Effector memory CD8-positive, alpha-beta T cell (primary cell): ENCODE data around the gene CHKA.
A peak's percentile ranks its signal among the peaks of the same experiment; 100 is the strongest.

ENCODE experiments used
- ATAC-seq: fragments of 150-1000 bp; cut with Tn5 transposase; replicated peaks from 2 replicates; pipeline ENCODE4 v1.10.0; 2021; ENCODE audit warnings: mild to moderate bottlenecking, moderate library complexity
- DNase-seq, 3 experiments: peaks; one replicate each; pipeline ENCODE4 v3.0.0; 2021
- H3K27ac Mint-ChIP-seq, 2 donors: one replicate each; pipeline ENCODE4 v1.8.0; 2022; ENCODE audit warnings: mild to moderate bottlenecking in 2 of 2, mixed read lengths in 2 of 2, moderate library complexity in 2 of 2
- H3K27me3 Mint-ChIP-seq, 2 donors: one replicate each; pipeline ENCODE4 v1.8.0; 2022; ENCODE audit warnings: mixed read lengths in 2 of 2
- H3K36me3 Mint-ChIP-seq: one replicate; pipeline ENCODE4 v1.8.0; 2022; ENCODE audit warnings: mild to moderate bottlenecking, moderate library complexity, mixed read lengths; ENCODE audit not compliant: insufficient read depth
- H3K4me1 Mint-ChIP-seq, 2 donors: one replicate each; pipeline ENCODE4 v1.8.0; 2022; ENCODE audit warnings: low read depth in 2 of 2, mixed read lengths in 2 of 2
- H3K4me3 Mint-ChIP-seq, 2 donors: one replicate each; pipeline ENCODE4 v1.8.0; 2022; ENCODE audit warnings: mild to moderate bottlenecking in 2 of 2, mixed read lengths in 2 of 2, moderate library complexity in 2 of 2
- H3K9me3 Mint-ChIP-seq, 2 donors: one replicate each; pipeline ENCODE4 v1.8.0; 2022; ENCODE audit warnings: mixed read lengths in 2 of 2

The CHKA gene

GRCh38 chr11:68090706-68091105, 30.5 kb downstream of the CHKA start:
- Mint-ChIP-seq H3K4me3 (no peak overlapping the region), H3K4me1 (no peaks in the 10 kb centered on the region), H3K36me3 (no peaks in the 10 kb centered on the region), H3K27ac (no peak overlapping the region), H3K27me3 (no peaks in the 10 kb centered on the region), H3K9me3 (no peaks in the 10 kb centered on the region)
- ATAC-seq (no peak), DNase-seq (no peak)

GRCh38 chr11:68090287-68090686, 30.9 kb downstream of the CHKA start:
- no peak overlapping the region for H3K4me3 Mint-ChIP-seq
- no peak for ATAC-seq

GRCh38 chr11:68089679-68090078, 31.5 kb downstream of the CHKA start:
- no peak overlapping the region for H3K27ac Mint-ChIP-seq

More at GRCh38 chr11:68090287-68090686, 30.9 kb downstream of the CHKA start:
- no peaks in the 10 kb centered on the region for H3K9me3 Mint-ChIP-seq
- H3K27ac Mint-ChIP-seq = no peak overlapping the region
- DNase-seq = no peak
- H3K36me3 Mint-ChIP-seq = no peaks in the 10 kb centered on the region
- H3K4me1 Mint-ChIP-seq = no peaks in the 10 kb centered on the region
- H3K27me3 Mint-ChIP-seq = no peaks in the 10 kb centered on the region

GRCh38 chr11:68083517-68083916, 37.7 kb downstream of the CHKA start:
- DNase-seq (no peak), ATAC-seq (no peak)
- Mint-ChIP-seq H3K27me3 (no peaks in the 10 kb centered on the region), H3K4me1 (no peaks in the 10 kb centered on the region), H3K36me3 (peaks cover 9% of the 10 kb centered on the region), H3K4me3 (no peak overlapping the region), H3K9me3 (no peaks in the 10 kb centered on the region), H3K27ac (no peak overlapping the region)

More at GRCh38 chr11:68089679-68090078, 31.5 kb downstream of the CHKA start:
- no peaks in the 10 kb centered on the region for H3K9me3 Mint-ChIP-seq
- ATAC-seq (no peak), DNase-seq (no peak)
- H3K36me3 Mint-ChIP-seq = no peaks in the 10 kb centered on the region
- no peaks in the 10 kb centered on the region for H3K4me1 Mint-ChIP-seq
- H3K27me3 Mint-ChIP-seq = no peaks in the 10 kb centered on the region
- no peak overlapping the region for H3K4me3 Mint-ChIP-seq

- Mint-ChIP-seq H3K36me3 (peaks cover 9% of the 10 kb centered on the region), H3K4me3 (no peak overlapping the region)
Measured at GRCh38 chr11:68082481-68082880, 38.7 kb downstream of the CHKA start.

GRCh38 chr11:68081691-68082090, 39.5 kb downstream of the CHKA start:
- H3K27ac Mint-ChIP-seq = no peak overlapping the region
- no peak for ATAC-seq

More at GRCh38 chr11:68082481-68082880, 38.7 kb downstream of the CHKA start:
- DNase-seq = no peak
- Mint-ChIP-seq H3K9me3 (no peaks in the 10 kb centered on the region), H3K4me1 (peaks cover 0 to under 1% of the 10 kb centered on the region in 2 donors), H3K27me3 (no peaks in the 10 kb centered on the region), H3K27ac (no peak overlapping the region)
- no peak for ATAC-seq

GRCh38 chr11:68080860-68081259, 40.3 kb downstream of the CHKA start:
- H3K36me3 Mint-ChIP-seq = peaks cover 9% of the 10 kb centered on the region
- no peak overlapping the region for H3K4me3 Mint-ChIP-seq
- ATAC-seq = no peak
- H3K4me1 Mint-ChIP-seq = peaks cover 0 to 1% of the 10 kb centered on the region in 2 donors
- no peak for DNase-seq
- no peaks in the 10 kb centered on the region for H3K9me3 Mint-ChIP-seq
- H3K27ac Mint-ChIP-seq = no peak overlapping the region
- no peaks in the 10 kb centered on the region for H3K27me3 Mint-ChIP-seq

More at GRCh38 chr11:68081691-68082090, 39.5 kb downstream of the CHKA start:
- Mint-ChIP-seq H3K27me3 (no peaks in the 10 kb centered on the region), H3K4me1 (peaks cover 0 to 1% of the 10 kb centered on the region in 2 donors), H3K36me3 (peaks cover 9% of the 10 kb centered on the region), H3K9me3 (no peaks in the 10 kb centered on the region), H3K4me3 (no peak overlapping the region)
- no peak for DNase-seq

- no peaks in the 10 kb centered on the region for H3K9me3 Mint-ChIP-seq
- peaks cover 0 to 1% of the 10 kb centered on the region in 2 donors for H3K4me1 Mint-ChIP-seq
- H3K27ac Mint-ChIP-seq = no peak overlapping the region
- no peaks in the 10 kb centered on the region for H3K27me3 Mint-ChIP-seq
- ATAC-seq = no peak
- no peak overlapping the region for H3K4me3 Mint-ChIP-seq
- DNase-seq = no peak
- peaks cover 9% of the 10 kb centered on the region for H3K36me3 Mint-ChIP-seq
Measured at GRCh38 chr11:68077617-68078582, 43.3 kb downstream of the CHKA start.

GRCh38 chr11:68076371-68077042, 44.7 kb downstream of the CHKA start:
- ATAC-seq = no peak
- Mint-ChIP-seq H3K9me3 (no peaks in the 10 kb centered on the region), H3K4me3 (no peak overlapping the region), H3K27ac (peak overlapping the region in 1 of 2 donors; percentile 19), H3K4me1 (peaks cover 0 to 1% of the 10 kb centered on the region in 2 donors), H3K36me3 (peaks cover 9% of the 10 kb centered on the region), H3K27me3 (no peaks in the 10 kb centered on the region)
- DNase-seq = no peak

GRCh38 chr11:68074584-68075352, 46.4 kb downstream of the CHKA start:
- DNase-seq (no peak), ATAC-seq (no peak)
- H3K9me3 Mint-ChIP-seq = no peaks in the 10 kb centered on the region
- no peak overlapping the region for H3K4me3 Mint-ChIP-seq
- H3K4me1 Mint-ChIP-seq = peaks cover 0 to 1% of the 10 kb centered on the region in 2 donors
- peak overlapping the region in 1 of 2 donors; percentile 7 for H3K27ac Mint-ChIP-seq
- H3K27me3 Mint-ChIP-seq = no peaks in the 10 kb centered on the region
- peaks cover 5% of the 10 kb centered on the region for H3K36me3 Mint-ChIP-seq

GRCh38 chr11:68071281-68072048, 49.7 kb downstream of the CHKA start:
- no peak for ATAC-seq
- H3K9me3 Mint-ChIP-seq = no peaks in the 10 kb centered on the region
- H3K36me3 Mint-ChIP-seq = no peaks in the 10 kb centered on the region

GRCh38 chr11:68067991-68068390, 53.2 kb downstream of the CHKA start:
- no peaks in the 10 kb centered on the region for H3K9me3 Mint-ChIP-seq
- ATAC-seq (no peak), DNase-seq (no peak)
- H3K4me3 Mint-ChIP-seq = no peak overlapping the region
- H3K27me3 Mint-ChIP-seq = no peaks in the 10 kb centered on the region
- H3K4me1 Mint-ChIP-seq = no peaks in the 10 kb centered on the region
- H3K36me3 Mint-ChIP-seq = no peaks in the 10 kb centered on the region
- no peak overlapping the region for H3K27ac Mint-ChIP-seq

More at GRCh38 chr11:68071281-68072048, 49.7 kb downstream of the CHKA start:
- H3K4me1 Mint-ChIP-seq = no peaks in the 10 kb centered on the region
- no peak overlapping the region for H3K27ac Mint-ChIP-seq
- no peaks in the 10 kb centered on the region for H3K27me3 Mint-ChIP-seq
- H3K4me3 Mint-ChIP-seq = no peak overlapping the region
- no peak for DNase-seq
